SK-N-SH treated with all-trans-retinoic acid at 6 μM for 48 hours (cell line): ENCODE measurements around the gene CFAP74.

Experiments
- CREB5 ChIP-seq: fragments of 250-450 bp; sonication (Bioruptor Pico); IDR thresholded peaks from 2 replicates; pipeline ENCODE4 v1.5.1; 2020; ENCODE audit warnings: low read depth, mild to moderate bottlenecking, moderate library complexity
- GLIS3 ChIP-seq: fragments of 250-450 bp; sonication (Bioruptor Pico); IDR thresholded peaks from 2 replicates; pipeline ENCODE4 v1.5.0; 2020; ENCODE audit warnings: mild to moderate bottlenecking, moderate library complexity
- OSR1 ChIP-seq: fragments of 250-450 bp; sonication (Bioruptor Pico); IDR thresholded peaks from 2 replicates; pipeline ENCODE4 v1.8.0; 2022; ENCODE audit warnings: moderate library complexity, mild to moderate bottlenecking, inconsistent platforms
- SNAI2 ChIP-seq: fragments of 250-450 bp; sonication (Bioruptor Pico); IDR thresholded peaks from 2 replicates; pipeline ENCODE4 v1.5.0; 2020; ENCODE audit warnings: mild to moderate bottlenecking, moderate library complexity
- ZC3H10 ChIP-seq: fragments of 250-450 bp; sonication (Bioruptor Pico); IDR thresholded peaks from 2 replicates; pipeline ENCODE4 v1.5.1; 2021; ENCODE audit warnings: mild to moderate bottlenecking, moderate library complexity
- ZFP3 ChIP-seq: fragments of 250-450 bp; sonication (Bioruptor Pico); IDR thresholded peaks from 2 replicates; pipeline ENCODE4 v1.5.0; 2020; ENCODE audit warnings: mild to moderate bottlenecking, moderate library complexity

GRCh38 chr1:2028870-2029560, 25.4 kb upstream of the CFAP74 start:
- no peak for TF ChIP-seq CREB5 (CRISPR knock-in tag)
- no peak for TF ChIP-seq SNAI2 (CRISPR knock-in tag)
- TF ChIP-seq GLIS3 (CRISPR knock-in tag), result no peak
- TF ChIP-seq ZFP3 (CRISPR knock-in tag), result no peak
- TF ChIP-seq OSR1 (CRISPR knock-in tag), result no peak
- TF ChIP-seq ZC3H10 (CRISPR knock-in tag), result no peak
